ENCODE measurements around the gene ANK2. TPM values are rescaled to one million over a fixed set of nuclear protein-coding genes. Genes with fewer than 3 reads are reported as not detected.

The ANK2 gene
- total RNA-seq, 1 donor = 79.6 TPM

DNA sequence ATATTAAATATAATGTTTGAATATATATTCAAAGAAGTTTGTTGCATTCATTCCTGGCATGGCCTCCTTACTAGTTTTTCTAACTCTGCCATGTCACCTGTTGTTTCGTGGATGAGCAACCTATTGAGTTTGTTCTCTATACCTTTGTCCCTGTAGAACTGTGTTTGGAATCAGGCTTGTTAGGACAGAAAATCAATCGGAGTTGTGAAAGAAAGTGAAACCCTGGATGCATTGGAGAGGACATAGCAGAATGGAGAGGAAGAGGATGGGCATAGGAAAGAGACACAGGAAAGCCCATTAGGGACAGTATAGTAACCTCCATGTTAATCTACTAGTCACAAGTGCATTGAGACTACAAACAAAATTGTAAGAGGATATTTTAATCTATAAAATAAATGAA lies 31.2 kb downstream of the ANK2 start:
- no peak overlapping the region for H3K4me3 ChIP-seq (ENCODE audit: insufficient read depth, low read length)
- DNase-seq (ENCODE audit: insufficient read length, low spot score, missing footprints) = no peak
- H3K4me2 ChIP-seq (ENCODE audit: insufficient read depth, low read length) = no peak overlapping the region
- H3K27me3 ChIP-seq (ENCODE audit: insufficient read depth, low read length) = no peaks in the 10 kb centered on the region
- H3K36me3 ChIP-seq (ENCODE audit: insufficient read depth, low read length) = no peaks in the 10 kb centered on the region
- no peaks in the 10 kb centered on the region for H4K20me1 ChIP-seq (ENCODE audit: insufficient read depth, low read length)
- H3K27ac ChIP-seq (ENCODE audit: low read depth, low read length) = no peak overlapping the region
- H3K79me2 ChIP-seq (ENCODE audit: insufficient read depth, low read length) = no peaks in the 10 kb centered on the region
- H3K4me1 ChIP-seq (ENCODE audit: insufficient read depth, low read length) = no peaks in the 10 kb centered on the region
- TF ChIP-seq, protein P1, sequence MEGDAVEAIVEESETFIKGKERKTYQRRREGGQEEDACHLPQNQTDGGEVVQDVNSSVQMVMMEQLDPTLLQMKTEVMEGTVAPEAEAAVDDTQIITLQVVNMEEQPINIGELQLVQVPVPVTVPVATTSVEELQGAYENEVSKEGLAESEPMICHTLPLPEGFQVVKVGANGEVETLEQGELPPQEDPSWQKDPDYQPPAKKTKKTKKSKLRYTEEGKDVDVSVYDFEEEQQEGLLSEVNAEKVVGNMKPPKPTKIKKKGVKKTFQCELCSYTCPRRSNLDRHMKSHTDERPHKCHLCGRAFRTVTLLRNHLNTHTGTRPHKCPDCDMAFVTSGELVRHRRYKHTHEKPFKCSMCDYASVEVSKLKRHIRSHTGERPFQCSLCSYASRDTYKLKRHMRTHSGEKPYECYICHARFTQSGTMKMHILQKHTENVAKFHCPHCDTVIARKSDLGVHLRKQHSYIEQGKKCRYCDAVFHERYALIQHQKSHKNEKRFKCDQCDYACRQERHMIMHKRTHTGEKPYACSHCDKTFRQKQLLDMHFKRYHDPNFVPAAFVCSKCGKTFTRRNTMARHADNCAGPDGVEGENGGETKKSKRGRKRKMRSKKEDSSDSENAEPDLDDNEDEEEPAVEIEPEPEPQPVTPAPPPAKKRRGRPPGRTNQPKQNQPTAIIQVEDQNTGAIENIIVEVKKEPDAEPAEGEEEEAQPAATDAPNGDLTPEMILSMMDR (IDR thresholded peaks at IDR 0.05; ENCODE audit: extremely low read depth, low read depth, low read length) = no peak
- no peak overlapping the region for H2AFZ ChIP-seq (ENCODE audit: low read length)
- no peaks in the 10 kb centered on the region for H3K9me3 ChIP-seq (ENCODE audit: low read depth, low read length)

GRCh38 chr4:113083346-113083745 lies 33.9 kb downstream of the ANK2 start:
- TF ChIP-seq, protein P1 (IDR thresholded peaks at IDR 0.05; ENCODE audit: extremely low read depth, low read depth, low read length) = no peak
- no peaks in the 10 kb centered on the region for H3K4me1 ChIP-seq (ENCODE audit: insufficient read depth, low read length)
- no peak overlapping the region for H3K4me3 ChIP-seq (ENCODE audit: insufficient read depth, low read length)
- H2AFZ ChIP-seq (ENCODE audit: low read length) = no peak overlapping the region
- H3K79me2 ChIP-seq (ENCODE audit: insufficient read depth, low read length) = no peaks in the 10 kb centered on the region
- H4K20me1 ChIP-seq (ENCODE audit: insufficient read depth, low read length) = no peaks in the 10 kb centered on the region
- no peaks in the 10 kb centered on the region for H3K9me3 ChIP-seq (ENCODE audit: low read depth, low read length)
- DNase-seq (ENCODE audit: insufficient read length, low spot score, missing footprints) = no peak
- no peak overlapping the region for H3K27ac ChIP-seq (ENCODE audit: low read depth, low read length)
- H3K4me2 ChIP-seq (ENCODE audit: insufficient read depth, low read length) = no peak overlapping the region
- H3K36me3 ChIP-seq (ENCODE audit: insufficient read depth, low read length) = no peaks in the 10 kb centered on the region
- H3K27me3 ChIP-seq (ENCODE audit: insufficient read depth, low read length) = no peaks in the 10 kb centered on the region

GRCh38 chr4:113086172-113086695 lies 36.8 kb downstream of the ANK2 start:
- Histone ChIP-seq H4K20me1 (ENCODE audit: insufficient read depth, low read length) (no peaks in the 10 kb centered on the region), H3K4me3 (ENCODE audit: insufficient read depth, low read length) (no peak overlapping the region), H3K79me2 (ENCODE audit: insufficient read depth, low read length) (no peaks in the 10 kb centered on the region), H3K9me3 (ENCODE audit: low read depth, low read length) (no peaks in the 10 kb centered on the region), H2AFZ (ENCODE audit: low read length) (no peak overlapping the region), H3K4me1 (ENCODE audit: insufficient read depth, low read length) (no peaks in the 10 kb centered on the region), H3K27me3 (ENCODE audit: insufficient read depth, low read length) (no peaks in the 10 kb centered on the region), H3K4me2 (ENCODE audit: insufficient read depth, low read length) (no peak overlapping the region), H3K27ac (ENCODE audit: low read depth, low read length) (no peak overlapping the region), H3K36me3 (ENCODE audit: insufficient read depth, low read length) (no peaks in the 10 kb centered on the region)
- DNase-seq (ENCODE audit: insufficient read length, low spot score, missing footprints) = no peak
- TF ChIP-seq, protein P1 (IDR thresholded peaks at IDR 0.05; ENCODE audit: extremely low read depth, low read depth, low read length) = no peak

DNA sequence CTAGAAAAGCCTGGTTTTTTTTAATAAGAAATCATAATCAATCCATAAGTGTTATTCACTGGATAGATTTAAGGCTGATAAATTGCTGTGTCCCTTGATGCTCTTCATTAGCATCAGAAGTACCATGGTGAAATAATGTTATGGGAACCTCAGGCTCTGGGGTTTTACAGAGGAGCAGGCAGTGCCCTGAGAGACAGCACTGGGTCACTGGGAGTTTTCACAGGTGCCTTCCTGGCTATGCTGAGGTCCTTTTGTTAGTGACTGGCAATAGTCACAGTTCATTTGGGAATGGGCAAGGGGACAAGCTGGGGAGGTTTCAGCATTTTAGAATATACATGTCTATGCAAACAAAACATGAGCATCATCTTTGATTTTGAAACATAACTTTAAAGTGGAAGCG lies 38.6 kb downstream of the ANK2 start:
- TF ChIP-seq, protein P1 (IDR thresholded peaks at IDR 0.05; ENCODE audit: extremely low read depth, low read depth, low read length) = no peak
- no peaks in the 10 kb centered on the region for H3K27me3 ChIP-seq (ENCODE audit: insufficient read depth, low read length)

More for the DNA sequence above, 38.6 kb downstream of the ANK2 start:
- H3K27ac ChIP-seq (ENCODE audit: low read depth, low read length) = no peak overlapping the region
- H3K4me2 ChIP-seq (ENCODE audit: insufficient read depth, low read length) = no peak overlapping the region
- no peaks in the 10 kb centered on the region for H3K36me3 ChIP-seq (ENCODE audit: insufficient read depth, low read length)
- H3K9me3 ChIP-seq (ENCODE audit: low read depth, low read length) = no peaks in the 10 kb centered on the region
- no peak overlapping the region for H2AFZ ChIP-seq (ENCODE audit: low read length)
- DNase-seq (ENCODE audit: insufficient read length, low spot score, missing footprints) = no peak
- no peaks in the 10 kb centered on the region for H3K4me1 ChIP-seq (ENCODE audit: insufficient read depth, low read length)
- no peak overlapping the region for H3K4me3 ChIP-seq (ENCODE audit: insufficient read depth, low read length)
- no peaks in the 10 kb centered on the region for H4K20me1 ChIP-seq (ENCODE audit: insufficient read depth, low read length)
- no peaks in the 10 kb centered on the region for H3K79me2 ChIP-seq (ENCODE audit: insufficient read depth, low read length)
